ENCODE measurements around the gene MX1.

DNA sequence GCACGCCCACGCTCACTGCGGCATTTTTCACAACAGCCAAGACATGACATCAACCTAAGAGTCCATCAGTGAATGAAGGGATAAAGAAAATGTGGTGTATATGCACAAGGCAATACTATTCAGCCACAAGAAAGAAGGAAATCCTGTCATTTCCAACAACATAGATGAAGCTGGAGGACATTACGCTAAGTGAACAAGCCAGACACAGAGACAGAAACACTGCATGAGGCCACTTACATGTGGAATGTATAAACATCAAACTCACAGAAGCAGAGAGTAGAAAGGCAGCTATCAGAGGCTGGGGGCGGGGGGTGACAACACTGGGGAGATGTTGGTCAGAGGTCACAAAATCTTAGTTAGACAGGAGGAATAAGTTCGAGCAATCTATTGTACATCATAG is 61.0 kb downstream of the MX1 start:
- no peak for TF ChIP-seq ZC3H10 (CRISPR knock-in tag; IDR thresholded peaks at IDR 0.05)
- no peak for TF ChIP-seq ARNTL (CRISPR knock-in tag; IDR thresholded peaks at IDR 0.05; ENCODE audit: borderline replicate concordance, low read depth)
- no peak for TF ChIP-seq SNAI2 (CRISPR knock-in tag; IDR thresholded peaks at IDR 0.05)
- no peak for TF ChIP-seq GLIS3 (CRISPR knock-in tag; IDR thresholded peaks at IDR 0.05)
- TF ChIP-seq ZFP3 (CRISPR knock-in tag; IDR thresholded peaks at IDR 0.05), result no peak
- no peak for TF ChIP-seq TCF4 (CRISPR knock-in tag; IDR thresholded peaks at IDR 0.05; ENCODE audit: borderline replicate concordance)
- TF ChIP-seq, protein P1, sequence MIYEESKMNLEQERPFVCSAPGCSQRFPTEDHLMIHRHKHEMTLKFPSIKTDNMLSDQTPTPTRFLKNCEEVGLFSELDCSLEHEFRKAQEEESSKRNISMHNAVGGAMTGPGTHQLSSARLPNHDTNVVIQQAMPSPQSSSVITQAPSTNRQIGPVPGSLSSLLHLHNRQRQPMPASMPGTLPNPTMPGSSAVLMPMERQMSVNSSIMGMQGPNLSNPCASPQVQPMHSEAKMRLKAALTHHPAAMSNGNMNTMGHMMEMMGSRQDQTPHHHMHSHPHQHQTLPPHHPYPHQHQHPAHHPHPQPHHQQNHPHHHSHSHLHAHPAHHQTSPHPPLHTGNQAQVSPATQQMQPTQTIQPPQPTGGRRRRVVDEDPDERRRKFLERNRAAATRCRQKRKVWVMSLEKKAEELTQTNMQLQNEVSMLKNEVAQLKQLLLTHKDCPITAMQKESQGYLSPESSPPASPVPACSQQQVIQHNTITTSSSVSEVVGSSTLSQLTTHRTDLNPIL (CRISPR knock-in tag; IDR thresholded peaks at IDR 0.05; ENCODE audit: low read depth), result no peak
- no peak for TF ChIP-seq ZNF565 (CRISPR knock-in tag; conservative IDR thresholded peaks at IDR 0.05; ENCODE audit: low read depth)
- TF ChIP-seq ZFP30 (CRISPR knock-in tag; IDR thresholded peaks at IDR 0.05), result no peak
- no peak for TF ChIP-seq PATZ1 (CRISPR knock-in tag; IDR thresholded peaks at IDR 0.05; ENCODE audit: borderline replicate concordance)
- TF ChIP-seq ISL1 (CRISPR knock-in tag; IDR thresholded peaks at IDR 0.05), result no peak

Data from SK-N-SH treated with all-trans-retinoic acid at 6 μM for 48 hours (cell line).